ENCODE data around the gene PEX5L. TPM values are rescaled to one million over a fixed set of nuclear protein-coding genes. Genes with fewer than 3 reads are reported as not detected.
A peak's percentile ranks its signal among the peaks of the same experiment; 100 is the strongest.

Gene PEX5L
- 0.78 TPM for total RNA-seq
- long read RNA-seq, partial matches to known transcripts = 0 of 1 reads
- long read RNA-seq, other reads (novel, unspliced or antisense) = 1 of 1 reads

GRCh38 chr3:180036671-180037455 is at the start of gene PEX5L:
PEX5L (minus strand) TSS chr3:180036937; CDS start chr3:180036599, 338 bp downstream.
- no peak within 1 kb of the TSS for H3K27ac ChIP-seq
- TF ChIP-seq CTCF (IDR thresholded peaks at IDR 0.05) = no peak
- H3K4me3 ChIP-seq = peak within 1 kb of the TSS; percentile 14
- no peaks in the 10 kb centered on the region for H3K4me1 ChIP-seq
- H3K27me3 ChIP-seq = peaks cover 36% of the 10 kb centered on the region
- ATAC-seq (peak; percentile 90), DNase-seq (peak; percentile 80)
- H3K36me3 ChIP-seq = no peaks in the 10 kb centered on the region
- intact Hi-C loops (cut with DNase I) = no loop called here
- no peaks in the 10 kb centered on the region for H3K9me3 ChIP-seq

- Histone ChIP-seq H3K27me3 (no peaks in the 10 kb centered on the region), H3K4me3 (no peak overlapping the region), H3K36me3 (no peaks in the 10 kb centered on the region), H3K27ac (no peak overlapping the region), H3K9me3 (no peaks in the 10 kb centered on the region), H3K4me1 (no peaks in the 10 kb centered on the region)
- DNase-seq (no peak), ATAC-seq (no peak)
- TF ChIP-seq CTCF (IDR thresholded peaks at IDR 0.05) = no peak
- intact Hi-C loops (cut with DNase I) = no loop called here
Measured at GRCh38 chr3:180085122-180085710, 48.5 kb upstream of the PEX5L start.

GRCh38 chr3:180082699-180083098 is 46.0 kb upstream of the PEX5L start:
- no peaks in the 10 kb centered on the region for H3K36me3 ChIP-seq
- DNase-seq = no peak
- H3K9me3 ChIP-seq = no peaks in the 10 kb centered on the region
- intact Hi-C loops (cut with DNase I) = no loop called here
- no peak for ATAC-seq
- no peaks in the 10 kb centered on the region for H3K4me1 ChIP-seq
- no peak overlapping the region for H3K27ac ChIP-seq
- no peak for TF ChIP-seq CTCF (IDR thresholded peaks at IDR 0.05)
- no peaks in the 10 kb centered on the region for H3K27me3 ChIP-seq
- H3K4me3 ChIP-seq = no peak overlapping the region

- no peaks in the 10 kb centered on the region for H3K4me1 ChIP-seq
- H3K4me3 ChIP-seq = no peak overlapping the region
- TF ChIP-seq CTCF (IDR thresholded peaks at IDR 0.05) = no peak
- H3K27ac ChIP-seq = no peak overlapping the region
- DNase-seq (peak; percentile 32), ATAC-seq (no peak)
- H3K27me3 ChIP-seq = no peaks in the 10 kb centered on the region
- peaks cover 4% of the 10 kb centered on the region for H3K9me3 ChIP-seq
- intact Hi-C loops (cut with DNase I) = no loop called here
- H3K36me3 ChIP-seq = no peaks in the 10 kb centered on the region
Measured at GRCh38 chr3:180078592-180078991, 41.9 kb upstream of the PEX5L start.

GRCh38 chr3:180073561-180073960 is 36.8 kb upstream of the PEX5L start:
- ATAC-seq = no peak
- intact Hi-C loops (cut with DNase I) = no loop called here
- H3K36me3 ChIP-seq = no peaks in the 10 kb centered on the region
- no peaks in the 10 kb centered on the region for H3K27me3 ChIP-seq
- H3K27ac ChIP-seq = no peak overlapping the region
- DNase-seq = no peak
- no peak overlapping the region for H3K4me3 ChIP-seq
- H3K9me3 ChIP-seq = peaks cover 4% of the 10 kb centered on the region
- TF ChIP-seq CTCF (IDR thresholded peaks at IDR 0.05) = no peak
- H3K4me1 ChIP-seq = no peaks in the 10 kb centered on the region

All from upper lobe of right lung (tissue), 1 donor.